Mucosa of descending colon (tissue), 3 donors: ENCODE results near the gene CNKSR2. TPM values are rescaled to one million over a fixed set of nuclear protein-coding genes. Genes with fewer than 3 reads are reported as not detected.

Experiments
- ATAC-seq: fragments of 200-7000 bp; cut with Tn5 transposase; one replicate; pipeline ENCODE4 v1.9.1; 2020; ENCODE audit warnings: mild to moderate bottlenecking, moderate library complexity
- DNase-seq, 3 donors: peaks; one replicate each; pipeline ENCODE4 v3.0.0-alpha.2; 2020
- H3K36me3 ChIP-seq: fragments of 200-600 bp; one replicate; pipeline ENCODE4 v1.8.0; 2021; ENCODE audit warnings: low read depth, mild to moderate bottlenecking
- H3K4me1 ChIP-seq: fragments of 200-600 bp; one replicate; pipeline ENCODE4 v1.8.0; 2021; ENCODE audit warnings: low read depth, mild to moderate bottlenecking
- H3K4me3 ChIP-seq: fragments of 200-600 bp; one replicate; pipeline ENCODE4 v1.8.0; 2021; ENCODE audit warnings: mild to moderate bottlenecking
- H3K9me3 ChIP-seq: fragments of 200-600 bp; one replicate; pipeline ENCODE4 v1.8.0; 2021; ENCODE audit warnings: mild to moderate bottlenecking
- CTCF ChIP-seq: fragments of 200-600 bp; IDR thresholded peaks from one replicate; pipeline ENCODE4 v1.8.0; 2022; ENCODE audit warnings: antibody characterized with exemption, mild to moderate bottlenecking
- intact Hi-C, 2 donors: fragments of 100-400 bp; cut with DNase I in 1 of 2; cut with micrococcal nuclease in 1 of 2; formaldehyde crosslinking; loops; one replicate each; pipeline versions ENCODE4 v1.11.0 to v1.11.1; 2022; cut with DNase I, micrococcal nuclease
- total RNA-seq, 3 donors: library from RNA; stranded (reverse); fragmentation: NEBNext Ultra II Directional in 2 of 3; extraction: Animal tissue kit (Norgen Biotek cat#: 25700) in 2 of 3; gene quantifications; one replicate each; pipeline versions ENCODE4 v1.2.1 to v1.2.4, GENCODE V29; 2021 to 2023
- donor health status: DM: no; HTN: no; CAD: no; lungs with moderate emphysema.
- donor health status: DM: no; HTN: no; CAD: no.
- donor health status: DM: no; HTN: yes; CAD: no.

CNKSR2 gene
- total RNA-seq, 3 donors from 2014 or later = 0.23 to 2.4 (median 0.67) TPM

GRCh38 chrX:21382715-21383114 is 8.5 kb downstream of the CNKSR2 start:
- no peak for TF ChIP-seq CTCF
- no peaks in the 10 kb centered on the region for H3K4me1 ChIP-seq
- H3K4me3 ChIP-seq = no peak overlapping the region
- no peaks in the 10 kb centered on the region for H3K9me3 ChIP-seq
- intact Hi-C loops = no loop called here
- no peaks in the 10 kb centered on the region for H3K36me3 ChIP-seq
- no peak for ATAC-seq
- no peak for DNase-seq

DNA sequence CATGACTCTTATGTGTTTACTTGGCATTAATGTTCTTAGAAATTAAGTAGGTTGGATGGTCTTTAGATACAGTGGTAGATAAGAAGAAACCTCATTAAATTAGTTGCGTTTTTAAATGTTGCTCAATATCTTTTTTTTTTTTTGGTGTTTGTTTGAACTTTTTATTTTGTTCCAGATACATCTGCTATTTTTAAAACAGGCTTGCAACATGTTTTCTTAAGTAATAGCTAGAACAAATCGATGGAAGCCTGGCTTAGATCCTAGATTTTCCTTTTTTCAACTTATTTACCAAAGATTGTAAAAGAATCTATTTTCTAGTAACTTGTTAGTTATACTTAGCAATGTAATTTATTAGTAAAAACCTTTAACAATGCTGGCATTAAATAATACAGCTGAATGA is 9.3 kb downstream of the CNKSR2 start:
- no peak for DNase-seq
- no peaks in the 10 kb centered on the region for H3K9me3 ChIP-seq
- ATAC-seq = no peak
- intact Hi-C loops = no loop called here
- no peaks in the 10 kb centered on the region for H3K36me3 ChIP-seq
- no peak overlapping the region for H3K4me3 ChIP-seq
- TF ChIP-seq CTCF = no peak
- no peaks in the 10 kb centered on the region for H3K4me1 ChIP-seq

DNA sequence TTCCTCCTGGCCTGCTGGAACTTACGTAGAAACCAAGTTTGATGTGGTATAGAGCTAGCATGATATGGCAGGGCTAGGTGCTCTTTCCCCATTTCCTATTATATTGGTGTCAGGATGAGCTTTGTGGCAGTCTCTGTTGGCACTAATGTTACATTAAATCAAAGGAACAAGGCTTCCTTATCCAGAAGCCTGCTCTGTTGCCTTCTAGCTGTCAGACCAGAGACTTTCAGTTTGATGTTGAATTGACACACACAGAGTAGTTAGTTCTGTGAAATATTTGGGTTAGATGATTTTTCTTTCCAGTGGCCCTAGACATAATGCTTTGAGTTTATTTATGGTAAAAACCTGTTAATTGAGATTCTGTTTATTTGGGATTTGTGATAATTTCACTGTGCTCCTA is 10.0 kb downstream of the CNKSR2 start:
- H3K4me1 ChIP-seq = no peaks in the 10 kb centered on the region
- H3K4me3 ChIP-seq = no peak overlapping the region
- TF ChIP-seq CTCF = no peak
- H3K9me3 ChIP-seq = no peaks in the 10 kb centered on the region
- DNase-seq (no peak), ATAC-seq (no peak)
- intact Hi-C loops = no loop called here
- no peaks in the 10 kb centered on the region for H3K36me3 ChIP-seq

GRCh38 chrX:21394792-21395191 is 20.6 kb downstream of the CNKSR2 start:
- intact Hi-C loops = no loop called here
- Histone ChIP-seq H3K9me3 (no peaks in the 10 kb centered on the region), H3K4me1 (no peaks in the 10 kb centered on the region), H3K36me3 (no peaks in the 10 kb centered on the region), H3K4me3 (no peak overlapping the region)
- no peak for TF ChIP-seq CTCF
- ATAC-seq (no peak), DNase-seq (no peak)

DNA sequence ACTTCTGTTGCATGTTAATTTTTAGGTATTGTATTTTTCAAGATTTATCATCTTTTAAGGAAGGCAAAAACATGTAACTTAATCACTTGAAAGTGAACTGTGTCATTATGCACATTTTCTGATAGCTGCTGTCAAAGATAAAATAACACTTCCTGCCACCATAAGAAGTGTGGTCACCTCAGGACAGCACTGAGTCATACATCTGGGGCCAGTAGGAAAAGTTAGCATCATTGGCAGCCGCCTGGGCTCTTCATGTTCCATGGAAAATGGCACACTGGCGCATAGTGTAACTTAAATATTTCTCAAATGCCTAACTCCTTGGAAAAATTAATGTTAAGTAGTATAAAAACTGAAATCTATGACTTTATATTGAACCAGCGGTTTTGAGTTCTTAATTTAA is 24.2 kb downstream of the CNKSR2 start:
- TF ChIP-seq CTCF = no peak
- no peaks in the 10 kb centered on the region for H3K36me3 ChIP-seq
- DNase-seq (no peak), ATAC-seq (no peak)
- H3K9me3 ChIP-seq = no peaks in the 10 kb centered on the region
- no peak overlapping the region for H3K4me3 ChIP-seq
- no peaks in the 10 kb centered on the region for H3K4me1 ChIP-seq
- intact Hi-C loops = no loop called here

- DNase-seq (no peak), ATAC-seq (no peak)
- TF ChIP-seq CTCF = no peak
- no peak overlapping the region for H3K4me3 ChIP-seq
- no peaks in the 10 kb centered on the region for H3K4me1 ChIP-seq
- H3K9me3 ChIP-seq = no peaks in the 10 kb centered on the region
- H3K36me3 ChIP-seq = no peaks in the 10 kb centered on the region
- intact Hi-C loops = no loop called here
Measured at GRCh38 chrX:21400408-21401121, 26.3 kb downstream of the CNKSR2 start.
